Ascending aorta (tissue), 2 donors: Measurements from ENCODE around the gene BRD4. TPM values are rescaled to one million over a fixed set of nuclear protein-coding genes. Genes with fewer than 3 reads are reported as not detected.
A peak's percentile ranks its signal among the peaks of the same experiment; 100 is the strongest.

ENCODE experiments used
- DNase-seq, 2 donors: peaks; one replicate each; pipeline ENCODE4 v3.0.0-alpha.2; 2019; ENCODE audit warnings: low spot score in 2 of 2
- H3K27ac ChIP-seq, 2 donors: fragments of 200-600 bp; sonication (generic); one replicate each; pipeline ENCODE4 v1.5.1; 2016 to 2017; ENCODE audit warnings: mild to moderate bottlenecking in 1 of 2
- H3K27me3 ChIP-seq: fragments of 200-600 bp; sonication (generic); one replicate; pipeline ENCODE4 v1.5.1; 2017
- H3K36me3 ChIP-seq, 2 donors: fragments of 200-600 bp; sonication (generic); one replicate each; pipeline ENCODE4 v1.5.1; 2016
- H3K4me1 ChIP-seq, 2 donors: fragments of 200-600 bp; sonication (generic); one replicate each; pipeline ENCODE4 v1.5.1; 2016 to 2017; ENCODE audit warnings: mild to moderate bottlenecking in 1 of 2
- H3K4me3 ChIP-seq, 2 donors: fragments of 200-600 bp; sonication (generic); one replicate each; pipeline ENCODE4 v1.5.1; 2016 to 2017; ENCODE audit warnings: mild to moderate bottlenecking in 1 of 2
- H3K9me3 ChIP-seq, 2 donors: fragments of 200-600 bp; sonication (generic); one replicate each; pipeline ENCODE4 v1.5.1; 2016
- CTCF ChIP-seq, 3 experiments: fragments of 200-600 bp in 2 of 3; fragments of 450-650 bp in 1 of 3; sonication (generic) in 2 of 3; IDR thresholded peaks; one replicate each; pipeline ENCODE4 v1.5.1; 2016 to 2019; ENCODE audit warnings: antibody characterized with exemption in 3 of 3, mild to moderate bottlenecking in 1 of 3, moderate library complexity in 1 of 3
- intact Hi-C: fragments of 100-400 bp; cut with DNase I; formaldehyde crosslinking; loops from one replicate; pipeline ENCODE4 v1.15.1; 2023
- total RNA-seq: library from RNA; depleted of rRNA; stranded (reverse); fragments of >200 nt; gene quantifications from one replicate; pipeline ENCODE4 v1.1.0, GENCODE V29; 2016

The BRD4 gene
- total RNA-seq, 1 donor from 2014 or later, result 55.3 TPM

GRCh38 chr19:15198951-15199660, 133.2 kb downstream of the BRD4 start:
- intact Hi-C loops, result loop anchor here (5.0 kb wide), 3 partner anchors 133 to 233 kb away; partner anchors contain the start of genes AKAP8 and BRD4
- Histone ChIP-seq H3K27me3 (no peaks in the 10 kb centered on the region), H3K9me3 (no peaks in the 10 kb centered on the region), H3K4me1 (peaks cover 0 to 35% of the 10 kb centered on the region in 2 donors), H3K36me3 (no peaks in the 10 kb centered on the region), H3K27ac (peak overlapping the region; percentile 96), H3K4me3 (peak overlapping the region; percentile 75 to 94)
- no peak for DNase-seq
- TF ChIP-seq CTCF (IDR thresholded peaks at IDR 0.05), result no peak

GRCh38 chr19:15197942-15198341, 134.4 kb downstream of the BRD4 start:
- H3K27me3 ChIP-seq, result no peaks in the 10 kb centered on the region
- H3K4me1 ChIP-seq, result peaks cover 0 to 35% of the 10 kb centered on the region in 2 donors
- H3K36me3 ChIP-seq, result peaks cover 0 to 5% of the 10 kb centered on the region in 2 donors
- H3K9me3 ChIP-seq, result no peaks in the 10 kb centered on the region
- TF ChIP-seq CTCF (IDR thresholded peaks at IDR 0.05), result no peak
- intact Hi-C loops, result loop anchor here (5.0 kb wide), 3 partner anchors 134 to 234 kb away; partner anchors contain the start of genes AKAP8 and BRD4
- peak overlapping the region; percentile 96 for H3K27ac ChIP-seq
- DNase-seq, result no peak
- H3K4me3 ChIP-seq, result peak overlapping the region in 1 of 2 donors; percentile 20

GRCh38 chr19:15197275-15197941, 134.9 kb downstream of the BRD4 start:
- Histone ChIP-seq H3K4me3 (peak overlapping the region in 1 of 2 donors; percentile 20), H3K27ac (peak overlapping the region; percentile 96)
- intact Hi-C loops, result loop anchor here (5.0 kb wide), 3 partner anchors 135 to 235 kb away; partner anchors contain the start of genes AKAP8 and BRD4

GRCh38 chr19:15196360-15197005, 135.9 kb downstream of the BRD4 start:
- no peaks in the 10 kb centered on the region for H3K9me3 ChIP-seq
- H3K4me1 ChIP-seq, result peaks cover 0 to 35% of the 10 kb centered on the region in 2 donors
- no peak for TF ChIP-seq CTCF (IDR thresholded peaks at IDR 0.05)
- H3K4me3 ChIP-seq, result peak overlapping the region; percentile 58 to 69
- H3K36me3 ChIP-seq, result peaks cover 11 to 19% of the 10 kb centered on the region in 2 donors
- H3K27me3 ChIP-seq, result no peaks in the 10 kb centered on the region
- no peak for DNase-seq
- intact Hi-C loops, result loop anchor here (5.0 kb wide), 3 partner anchors 136 to 236 kb away; partner anchors contain the start of genes AKAP8 and BRD4
- peak overlapping the region; percentile 96 for H3K27ac ChIP-seq

More at GRCh38 chr19:15197275-15197941, 134.9 kb downstream of the BRD4 start:
- Histone ChIP-seq H3K27me3 (no peaks in the 10 kb centered on the region), H3K4me1 (peaks cover 0 to 35% of the 10 kb centered on the region in 2 donors), H3K9me3 (no peaks in the 10 kb centered on the region), H3K36me3 (peaks cover 3 to 10% of the 10 kb centered on the region in 2 donors)
- DNase-seq, result no peak
- TF ChIP-seq CTCF (IDR thresholded peaks at IDR 0.05), result no peak
